AG04450 (cell line): Measurements from ENCODE around the gene CKS1B. TPM values are rescaled to one million over a fixed set of nuclear protein-coding genes. Genes with fewer than 3 reads are reported as not detected.
A peak's percentile ranks its signal among the peaks of the same experiment; 100 is the strongest.

ENCODE experiments used
- CTCF ChIA-PET: fragments of 300-600, 350-600 bp; formaldehyde crosslinking; extraction: SDS; loops from one replicate; lab custom pipeline; 2022; ENCODE audit warnings: antibody characterized with exemption, inconsistent platforms; lab: Charles Lee
- POLR2A ChIA-PET: fragments of 350-600 bp; formaldehyde crosslinking; extraction: SDS; loops from one replicate; lab custom pipeline; 2021; ENCODE audit warnings: antibody characterized with exemption, inconsistent platforms; lab: Yijun Ruan, JAX
- DNase-seq: peaks from one replicate; pipeline ENCODE4 v3.0.0-alpha.2; 2011; ENCODE audit warnings: low read depth, low spot score
- H3K27ac ChIP-seq: one replicate; pipeline ENCODE4 v1.5.1; 2012; ENCODE audit warnings: low read depth, low read length, control low read depth
- H3K27me3 ChIP-seq: one replicate; pipeline ENCODE4 v1.6.0; 2012; ENCODE audit warnings: low read length; ENCODE audit not compliant: control insufficient read depth, insufficient read depth
- H3K4me3 ChIP-seq: 2 replicates; pipeline ENCODE4 v1.5.1; 2011; ENCODE audit warnings: mild to moderate bottlenecking, low read depth, low read length, control low read depth
- H3K9me3 ChIP-seq: 2 replicates; pipeline ENCODE4 v1.5.1; 2012; ENCODE audit warnings: low read length; ENCODE audit not compliant: control insufficient read depth, insufficient read depth
- polyA plus RNA-seq: library from polyadenylated mRNA; depleted of rRNA; stranded (reverse); fragments of >200 nt; gene quantifications from 2 replicates; pipeline ENCODE4 v1.2.3, GENCODE V29; 2011
- TF ChIP-seq, protein P1 (sequence below): IDR thresholded peaks from 2 replicates; pipeline ENCODE4 v1.5.1; 2011; ENCODE audit warnings: low read depth, low read length, control low read depth, inconsistent platforms

CKS1B gene
- polyA plus RNA-seq, 1 experiment = 81.3 TPM

DNA sequence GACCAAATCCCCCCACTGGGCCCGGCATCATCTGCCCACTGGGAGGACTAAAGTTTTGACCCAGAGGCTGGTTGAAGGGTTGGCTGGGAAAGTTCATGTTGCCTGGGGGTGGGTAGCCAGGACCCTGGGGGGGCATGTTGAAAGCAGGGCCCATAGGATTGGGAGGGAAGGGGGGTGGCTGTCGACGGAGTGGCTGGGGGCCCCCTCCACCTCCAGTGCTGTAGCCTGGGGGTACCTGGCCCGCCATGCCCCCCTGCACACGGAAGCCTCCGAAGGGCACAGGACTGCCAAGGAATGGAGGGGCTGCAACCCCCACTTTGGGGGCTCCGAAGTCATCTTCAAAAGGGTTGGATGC is 15.1 kb upstream of the CKS1B start:
- no peak overlapping the region for H3K4me3 ChIP-seq
- POLR2A ChIA-PET = interaction anchor here (5.6 kb wide), 1 partner anchor 12 kb away, joined by 59 read pairs; the partner anchor contains the start of gene SHC1
- TF ChIP-seq, protein P1, sequence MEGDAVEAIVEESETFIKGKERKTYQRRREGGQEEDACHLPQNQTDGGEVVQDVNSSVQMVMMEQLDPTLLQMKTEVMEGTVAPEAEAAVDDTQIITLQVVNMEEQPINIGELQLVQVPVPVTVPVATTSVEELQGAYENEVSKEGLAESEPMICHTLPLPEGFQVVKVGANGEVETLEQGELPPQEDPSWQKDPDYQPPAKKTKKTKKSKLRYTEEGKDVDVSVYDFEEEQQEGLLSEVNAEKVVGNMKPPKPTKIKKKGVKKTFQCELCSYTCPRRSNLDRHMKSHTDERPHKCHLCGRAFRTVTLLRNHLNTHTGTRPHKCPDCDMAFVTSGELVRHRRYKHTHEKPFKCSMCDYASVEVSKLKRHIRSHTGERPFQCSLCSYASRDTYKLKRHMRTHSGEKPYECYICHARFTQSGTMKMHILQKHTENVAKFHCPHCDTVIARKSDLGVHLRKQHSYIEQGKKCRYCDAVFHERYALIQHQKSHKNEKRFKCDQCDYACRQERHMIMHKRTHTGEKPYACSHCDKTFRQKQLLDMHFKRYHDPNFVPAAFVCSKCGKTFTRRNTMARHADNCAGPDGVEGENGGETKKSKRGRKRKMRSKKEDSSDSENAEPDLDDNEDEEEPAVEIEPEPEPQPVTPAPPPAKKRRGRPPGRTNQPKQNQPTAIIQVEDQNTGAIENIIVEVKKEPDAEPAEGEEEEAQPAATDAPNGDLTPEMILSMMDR = no peak

DNA sequence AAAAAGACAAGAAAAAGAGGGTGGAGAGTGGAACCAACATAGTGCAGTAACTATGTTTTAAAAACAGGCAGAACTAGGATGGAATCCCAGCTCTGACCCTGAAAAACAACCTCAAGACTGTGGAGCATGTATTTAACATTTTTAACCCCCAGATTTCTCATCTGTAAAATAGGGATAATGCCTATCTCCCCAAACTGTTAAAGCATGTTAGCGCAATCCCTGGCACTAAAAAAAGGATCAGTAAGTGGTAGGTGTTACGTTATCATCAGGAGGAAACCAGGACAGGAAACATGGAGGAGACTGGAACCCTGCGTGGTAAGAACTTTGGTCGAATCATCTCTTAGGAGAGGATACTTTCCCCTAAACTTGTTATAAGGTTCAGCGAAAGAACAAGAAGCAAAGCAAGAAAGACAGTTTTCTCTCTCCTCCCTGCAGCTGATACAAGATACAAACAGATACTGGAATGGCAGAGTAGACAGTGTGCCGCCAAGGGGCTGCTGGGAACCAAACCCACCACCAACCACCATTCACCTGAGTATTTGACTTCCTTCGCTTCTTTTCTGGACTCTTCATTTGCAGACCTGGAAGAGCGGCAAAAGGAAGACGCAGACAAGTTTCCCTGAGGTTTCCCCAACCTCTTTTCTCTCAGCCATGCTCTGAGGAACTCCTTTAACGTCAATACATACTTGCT is 13.9 kb upstream of the CKS1B start:
- H3K27me3 ChIP-seq = no peaks in the 10 kb centered on the region
- DNase-seq = no peak
- POLR2A ChIA-PET = interaction anchor here (0.9 to 5.6 kb wide), 6 partner anchors 11 to 124 kb away, joined by 3 to 59 read pairs (median 4); partner anchors contain the start of genes PMVK and SHC1
- H3K27ac ChIP-seq = no peak overlapping the region
- CTCF ChIA-PET = interaction anchor here (0.6 to 2.1 kb wide), 7 partner anchors 8 to 125 kb away, joined by 3 to 11 read pairs (median 4); partner anchors contain the start of gene SHC1
- no peaks in the 10 kb centered on the region; the same call in 1 of the 2 replicates for H3K9me3 ChIP-seq
- TF ChIP-seq, protein P1 = no peak
- H3K4me3 ChIP-seq = peak overlapping the region; percentile 74

More for the DNA sequence above, 15.1 kb upstream of the CKS1B start:
- Histone ChIP-seq H3K27me3 (no peaks in the 10 kb centered on the region), H3K9me3 (no peaks in the 10 kb centered on the region; the same call in 1 of the 2 replicates), H3K27ac (no peak overlapping the region)
- CTCF ChIA-PET = interaction anchor here (1.3 to 1.7 kb wide), 2 partner anchors 36 to 126 kb away, joined by 3 to 4 read pairs; no protein-coding TSS in a partner anchor
- no peak for DNase-seq

DNA sequence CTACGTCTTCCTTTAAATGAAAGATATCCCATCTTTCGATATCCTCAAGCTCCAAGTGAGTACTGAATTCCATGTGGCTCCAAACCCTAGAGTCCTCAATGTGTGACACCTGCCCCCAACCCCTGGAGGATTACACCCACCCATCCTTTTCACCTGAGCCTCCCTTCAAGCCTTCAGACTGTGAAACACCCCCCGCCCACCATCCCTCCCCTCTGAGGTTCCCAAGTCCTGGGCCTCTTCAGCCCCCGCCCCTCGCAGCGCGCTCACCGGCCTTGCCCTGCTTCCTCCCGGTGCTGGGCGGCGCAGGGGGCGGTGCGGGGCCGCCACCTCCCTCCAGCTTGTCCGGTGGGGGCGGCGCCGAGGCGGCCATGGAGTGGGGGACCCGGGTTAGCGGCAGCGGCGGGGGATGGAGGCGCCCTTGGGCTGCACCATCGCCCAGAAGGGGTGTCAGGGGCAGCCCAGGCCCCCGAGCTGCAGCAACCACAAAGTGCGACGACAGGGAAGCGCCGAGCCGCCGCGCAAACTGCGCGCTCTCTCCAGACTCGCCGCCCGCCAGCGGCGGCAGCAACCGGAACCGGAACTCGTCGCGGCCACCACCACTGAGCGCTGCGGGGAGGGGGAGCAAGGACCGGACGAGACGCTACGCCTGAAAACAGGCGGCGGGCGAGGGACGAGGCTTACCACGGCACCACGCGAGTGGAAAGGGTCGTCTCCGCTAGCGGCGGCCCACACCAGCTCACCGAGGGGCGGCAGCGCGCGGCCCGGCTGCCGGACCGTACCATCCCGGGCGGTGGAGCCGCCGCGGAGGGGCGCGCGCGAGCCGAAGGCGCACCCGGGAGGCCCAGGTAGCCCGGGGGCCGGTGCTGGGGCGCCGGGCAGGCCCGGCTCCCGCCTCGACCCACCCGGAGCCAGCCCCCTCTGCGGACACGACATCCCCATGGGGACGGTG is 13.0 kb upstream of the CKS1B start, which contains the start of gene PYGO2:
PYGO2 (minus strand) TSS at position 576 of the 949 bp plus-strand sequence; CDS start at position 370, 206 bp downstream.
- no peak for DNase-seq
- CTCF ChIA-PET = interaction anchor here (0.6 to 2.1 kb wide), 5 partner anchors 9 to 56 kb away, joined by 3 to 11 read pairs (median 4); partner anchors contain the start of gene SHC1
- Histone ChIP-seq H3K27ac (peak within 1 kb of the TSS; percentile 81), H3K27me3 (no peaks in the 10 kb centered on the region), H3K4me3 (peak within 1 kb of the TSS; percentile 74), H3K9me3 (no peaks in the 10 kb centered on the region; the same call in 1 of the 2 replicates)
- POLR2A ChIA-PET = interaction anchor here (0.5 to 5.6 kb wide), 8 partner anchors 10 to 304 kb away, joined by 3 to 59 read pairs (median 4); partner anchors contain the start of genes PMVK and SHC1
- TF ChIP-seq, protein P1 = peak; percentile 16

DNA sequence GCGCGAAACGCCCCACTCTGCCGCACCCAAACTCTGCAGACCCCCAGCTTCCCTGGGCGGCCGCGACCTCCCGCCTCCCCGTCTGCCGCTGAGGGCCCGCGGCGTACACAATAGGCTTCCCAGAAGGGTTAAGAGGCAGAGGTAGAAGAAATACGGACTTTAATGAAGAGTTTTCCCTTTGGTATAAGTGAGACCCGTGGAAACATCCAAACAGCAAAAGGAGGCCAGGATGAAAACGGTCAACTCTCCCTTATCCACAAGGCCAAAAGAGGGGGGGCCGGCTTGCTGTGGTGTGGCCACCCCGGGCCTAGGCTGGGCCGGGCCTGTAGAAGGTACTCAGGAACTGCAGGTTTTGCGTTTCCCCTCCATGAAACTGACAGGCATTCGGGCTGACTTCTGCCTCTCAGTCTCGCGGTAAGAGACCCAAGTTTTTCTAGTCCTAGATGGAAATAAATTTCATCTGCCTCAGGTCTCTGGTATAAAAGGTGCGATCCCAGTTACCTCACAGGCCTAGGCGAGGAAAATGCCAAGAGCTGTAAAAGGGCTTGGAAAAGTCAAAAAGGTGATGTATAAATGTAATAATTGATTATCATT is 12.2 kb upstream of the CKS1B start:
- POLR2A ChIA-PET = interaction anchor here (1.0 to 5.6 kb wide), 3 partner anchors 9 to 34 kb away, joined by 3 to 59 read pairs (median 4); partner anchors contain the start of genes PMVK and SHC1

More for the DNA sequence above, 12.2 kb upstream of the CKS1B start:
- peak overlapping the region; percentile 81 for H3K27ac ChIP-seq
- H3K27me3 ChIP-seq = no peaks in the 10 kb centered on the region
- TF ChIP-seq, protein P1 = no peak
- peak overlapping the region; percentile 74 for H3K4me3 ChIP-seq
- H3K9me3 ChIP-seq = no peaks in the 10 kb centered on the region; the same call in 1 of the 2 replicates
- no peak for DNase-seq
- CTCF ChIA-PET = interaction anchor here (0.7 to 2.1 kb wide), 2 partner anchors 37 to 55 kb away, joined by 3 to 11 read pairs; no protein-coding TSS in a partner anchor
